HepG2 (cell line): ENCODE results near the gene ATR. TPM values are rescaled to one million over a fixed set of nuclear protein-coding genes. Genes with fewer than 3 reads are reported as not detected.

ENCODE experiments used
- ATAC-seq: fragments of 200-7000 bp; cut with Tn5 transposase; 3 replicates; pipeline ENCODE4 v1.9.1; 2020; ENCODE audit warnings: mild to moderate bottlenecking, moderate library complexity
- BruUV-seq: library from RNA; stranded (reverse); fragments of 400-500 nt; replicated peaks from 2 replicates; lab custom pipeline; 2021; lab: Mats Ljungman, UMichigan
- CTCF ChIA-PET: fragments of 300-600 bp; formaldehyde crosslinking; extraction: SDS; loops from one replicate; lab custom pipeline; 2021; ENCODE audit warnings: low total read pairs, inconsistent platforms, low intra/inter-chr PET ratio; lab: Yijun Ruan, JAX
- POLR2A ChIA-PET: fragments of 350-600 bp; sonication (Branson Sonifier 250); formaldehyde crosslinking; loops from one replicate; lab custom pipeline; 2020; ENCODE audit warnings: antibody characterized with exemption, inconsistent platforms; lab: Yijun Ruan, JAX
- DNase-seq: peaks from one replicate; pipeline ENCODE4 v3.0.0-alpha.2; 2015; ENCODE audit warnings: low spot score
- FAIRE-seq: peaks from 3 replicates; lab custom pipeline; 2011; peaks lifted over from hg19 to GRCh38; lab: Jason Lieb, UNC
- H2AFZ ChIP-seq: one replicate; pipeline ENCODE4 v1.6.1; 2011; ENCODE audit warnings: low read length, inconsistent platforms
- H3K27ac ChIP-seq: fragments of 300-600 bp; 3 replicates; pipeline ENCODE4 v1.8.0; 2011; ENCODE audit warnings: mixed run types, mild to moderate bottlenecking, mixed read lengths, low read length, inconsistent platforms; ENCODE audit not compliant: insufficient read depth; ENCODE audit errors: extremely low read length
- H3K27me3 ChIP-seq, 2 experiments: fragments of 200-600 bp in 1 of 2; 2 replicates in 1 of 2; 3 replicates in 1 of 2; pipeline versions ENCODE4 v1.6.0 to v1.8.0; 2011; ENCODE audit warnings: low read length in 2 of 2, mild to moderate bottlenecking in 2 of 2, moderate library complexity in 2 of 2, inconsistent platforms in 1 of 2; ENCODE audit not compliant: insufficient read depth in 2 of 2, control insufficient read depth in 1 of 2
- H3K36me3 ChIP-seq, 2 experiments: fragments of 200-600 bp in 1 of 2; replicated peaks in 1 of 2; 2 replicates in 1 of 2; 3 replicates in 1 of 2; pipeline versions ENCODE4 v1.5.1 to v1.8.0; 2011; ENCODE audit warnings: low read length in 2 of 2, inconsistent platforms in 1 of 2; ENCODE audit not compliant: insufficient read depth in 2 of 2, control insufficient read depth in 1 of 2
- H3K4me1 ChIP-seq: 2 replicates; pipeline ENCODE4 v1.5.1; 2012; ENCODE audit warnings: low read length, inconsistent platforms; ENCODE audit not compliant: insufficient read depth
- H3K4me2 ChIP-seq: 2 replicates; pipeline ENCODE4 v1.6.0; 2011; ENCODE audit warnings: low read depth, low read length, inconsistent platforms
- H3K4me3 ChIP-seq, 3 experiments: fragments of 200-600 bp in 1 of 3; sonication (generic), shearing (Covaris generic) in 1 of 3; replicated peaks in 1 of 3; 2 replicates each; pipeline ENCODE4 v1.5.1; 2011 to 2016; ENCODE audit warnings: low read length in 3 of 3, inconsistent platforms in 2 of 3, low read depth in 2 of 3, mild to moderate bottlenecking in 2 of 3, control low read depth in 1 of 3, mixed read lengths in 1 of 3; ENCODE audit not compliant: insufficient read depth in 1 of 3
- H3K79me2 ChIP-seq: one replicate; pipeline ENCODE4 v1.6.1; 2011; ENCODE audit warnings: low read length, inconsistent platforms; ENCODE audit not compliant: insufficient read depth
- H3K9ac ChIP-seq: 2 replicates; pipeline ENCODE4 v1.6.0; 2011; ENCODE audit warnings: mild to moderate bottlenecking, low read depth, low read length, inconsistent platforms; ENCODE audit not compliant: insufficient read depth
- H3K9me3 ChIP-seq: 2 replicates; pipeline ENCODE4 v1.5.1; 2012; ENCODE audit warnings: mild to moderate bottlenecking, low read length
- H4K20me1 ChIP-seq: 2 replicates; pipeline ENCODE4 v1.6.0; 2011; ENCODE audit warnings: inconsistent platforms, mild to moderate bottlenecking, low read length, moderate library complexity; ENCODE audit not compliant: insufficient read depth
- BORCS8-MEF2B ChIP-seq: sonication (generic); formaldehyde crosslinking; IDR thresholded peaks from 2 replicates; pipeline ENCODE4 v1.8.0; 2022; ENCODE audit warnings: mild to moderate bottlenecking, missing genetic modification reagents
- CC2D1A ChIP-seq: sonication (generic); formaldehyde crosslinking; IDR thresholded peaks from 2 replicates; pipeline ENCODE4 v1.8.1; 2023; ENCODE audit warnings: mild to moderate bottlenecking, missing genetic modification reagents
- HMGXB4 ChIP-seq, 2 experiments: sonication (generic) in 1 of 2; formaldehyde crosslinking in 1 of 2; IDR thresholded peaks; 2 replicates each; pipeline versions ENCODE4 v1.4.0 to v1.6.1; 2018 to 2020; ENCODE audit warnings: missing genetic modification reagents in 2 of 2, borderline replicate concordance in 1 of 2, low read depth in 1 of 2, mild to moderate bottlenecking in 1 of 2, missing biosample characterization in 1 of 2
- KIAA2018 ChIP-seq: sonication (generic); formaldehyde crosslinking; IDR thresholded peaks from 2 replicates; pipeline ENCODE4 v1.5.0; 2020; ENCODE audit warnings: mild to moderate bottlenecking, missing genetic modification reagents, borderline replicate concordance
- MNT ChIP-seq: fragments of 450-650 bp; IDR thresholded peaks from 2 replicates; pipeline ENCODE4 v1.6.1; 2016
- PBX3 ChIP-seq: sonication (generic); formaldehyde crosslinking; IDR thresholded peaks from 2 replicates; pipeline ENCODE4 v1.8.1; 2023; ENCODE audit warnings: missing genetic modification reagents, inconsistent platforms, borderline replicate concordance
- SATB2 ChIP-seq: sonication (generic); formaldehyde crosslinking; IDR thresholded peaks from 2 replicates; pipeline ENCODE4 v1.5.0; 2020; ENCODE audit warnings: missing genetic modification reagents
- ZNF615 ChIP-seq: sonication (generic); formaldehyde crosslinking; IDR thresholded peaks from 2 replicates; pipeline ENCODE4 v1.5.0; 2020; ENCODE audit warnings: mild to moderate bottlenecking, missing genetic modification reagents, borderline replicate concordance
- WGBS: methylation state at CpG from one replicate; pipeline ENCODE4 v1.1.6; 2017; ENCODE audit warnings: low lambda C conversion rate; 5-methylcytosine and 5-hydroxymethylcytosine counted together
- in situ Hi-C: cut with HindIII; loops from 2 replicates; pipeline ENCODE4 v1.10.0; 2017; ENCODE audit warnings: low pct_unique_long_range_greater_than_20kb; ENCODE audit not compliant: extremely low pct_ligation_motif_present
- intact Hi-C: fragments of 100-400 bp; cut with micrococcal nuclease; formaldehyde crosslinking; loops from one replicate; pipeline ENCODE4 v1.10.0; 2022; ENCODE audit not compliant: unreplicated experiment
- polyA plus RNA-seq, 8 experiments: library from polyadenylated mRNA; depleted of rRNA in 3 of 8; stranded (reverse) in 7 of 8; unstranded in 1 of 8; fragments of >200 nt; fragmentation: Illumina TruSeq in 4 of 8; extraction: Trizol in 4 of 8; gene quantifications; 2 replicates each; pipeline versions ENCODE4 v1.2.1 to v1.2.3, GENCODE V29; 2011 to 2016; ENCODE audit warnings: low read depth in 4 of 8, missing spikeins in 1 of 8, mixed read lengths in 1 of 8; ENCODE audit not compliant: insufficient read depth in 1 of 8
- total RNA-seq, 5 experiments: library from RNA; depleted of rRNA; stranded (reverse); fragments of >200 nt; fragmentation: Illumina TruSeq; extraction: Trizol; gene quantifications; 2 replicates each; pipeline ENCODE4 v1.2.3, GENCODE V29; 2016; ENCODE audit warnings: low read depth in 1 of 5

ATR gene
- total and polyA plus RNA-seq, 2 of the 13 experiments (the other 11 are each of a cell fraction or from before 2014, with no cell fraction given) = 6.6 to 17.0 TPM

GRCh38 chr3:142509079-142509478 is 69.5 kb downstream of the ATR start (continued):
- no peak for TF ChIP-seq PBX3
- no peak for TF ChIP-seq HMGXB4 (CRISPR knock-in tag; IDR thresholded peaks at IDR 0.05; ENCODE audit: borderline replicate concordance in 1 of 2, low read depth in 1 of 2)
- TF ChIP-seq ZNF615 (CRISPR knock-in tag) = no peak
- TF ChIP-seq BORCS8-MEF2B (CRISPR knock-in tag) = no peak
- no peak for TF ChIP-seq SATB2 (CRISPR knock-in tag)

GRCh38 chr3:142507241-142507640 is 71.3 kb downstream of the ATR start:
- Histone ChIP-seq H3K9me3 (no peaks in the 10 kb centered on the region), H3K27ac (no peak overlapping the region), H3K27me3 (no peaks in the 10 kb centered on the region), H3K79me2 (no peaks in the 10 kb centered on the region), H3K9ac (no peak overlapping the region), H3K4me2 (no peak overlapping the region), H3K4me3 (no peak overlapping the region), H4K20me1 (no peaks in the 10 kb centered on the region), H3K4me1 (no peaks in the 10 kb centered on the region), H3K36me3 (peaks cover 0 to 1% of the 10 kb centered on the region in 2 experiments; a peak in 2 of 5 replicates), H2AFZ (no peak overlapping the region)
- no TSS peak for BruUV-seq
- intact Hi-C loops = no loop called here
- in situ Hi-C loops = no loop called here
- WGBS = 95% methylated on average over 4 of the region's 4 CpGs
- DNase-seq = no peak
- TF ChIP-seq MNT = no peak
- TF ChIP-seq KIAA2018 (CRISPR knock-in tag) = no peak
- TF ChIP-seq CC2D1A (CRISPR knock-in tag) = no peak
- ChIA-PET CTCF (no interaction called here), POLR2A (no interaction called here)
- FAIRE-seq = no peak
- no peak for ATAC-seq
